Activated naive CD4-positive, alpha-beta T cell (primary cell): ENCODE data around the gene ARHGEF2.

ENCODE experiments used
- DNase-seq, 4 experiments: peaks; one replicate each; lab custom pipeline; 2025; lab: John Stamatoyannopoulos, UW

Gene ARHGEF2

DNA sequence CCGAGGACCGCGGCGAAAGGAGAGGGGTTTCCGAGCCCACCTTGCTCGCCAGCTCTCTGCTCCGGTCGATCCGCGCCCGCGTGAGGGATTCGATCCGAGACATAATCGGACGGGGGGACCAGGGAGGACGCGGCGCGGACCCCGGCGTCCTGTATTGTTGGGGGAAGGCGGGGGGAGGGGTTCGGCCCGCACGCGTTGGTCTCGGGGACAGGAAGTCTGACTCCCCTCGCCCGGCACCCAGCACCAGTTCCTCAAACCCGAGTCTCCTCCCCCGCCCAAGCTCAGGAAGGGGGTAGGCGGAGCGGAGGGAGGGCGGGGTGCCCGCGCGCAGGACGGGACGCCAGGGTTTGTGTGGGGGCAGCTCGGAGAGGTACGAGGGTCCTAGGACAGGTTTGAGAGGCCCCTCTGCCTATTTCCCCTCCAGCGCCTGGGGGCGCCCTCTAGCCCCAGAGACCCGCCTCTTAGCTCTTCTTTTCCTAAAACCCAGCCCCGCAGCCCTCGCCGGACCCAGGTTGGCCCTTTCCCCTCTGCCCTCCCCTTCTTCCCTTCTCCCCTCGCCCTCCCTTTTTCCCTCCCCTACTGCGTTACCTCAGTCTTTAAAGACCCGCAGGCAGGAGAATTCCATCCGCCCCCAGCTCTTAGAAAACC lies at the start of gene ARHGEF2:
TSS of gene ARHGEF2 (minus strand) at position 223 of the 648 bp plus-strand sequence. CDS start at position 103, 120 bp downstream.
- DNase-seq = peak in 3 of 4 experiments; percentile 32 to 70 (median 55)

DNA sequence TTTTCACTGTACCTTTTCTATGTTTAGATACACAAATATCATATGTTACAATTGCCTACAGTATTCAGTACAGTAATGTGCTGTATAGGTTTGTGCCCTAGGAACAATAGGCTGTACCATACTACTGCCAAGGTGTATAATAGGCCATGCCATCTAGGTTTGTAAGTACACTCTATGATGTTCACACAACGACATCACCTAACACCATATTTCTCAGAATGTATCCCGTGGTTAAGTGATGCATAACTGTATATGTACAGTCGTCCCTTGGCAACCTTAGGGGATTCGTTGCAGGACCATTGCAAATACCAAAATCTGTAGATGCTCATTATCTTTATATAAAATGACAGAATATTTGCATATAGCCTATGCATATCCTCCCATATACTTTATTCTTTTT lies 48.2 kb upstream of the ARHGEF2 start:
- DNase-seq = no peak

DNA sequence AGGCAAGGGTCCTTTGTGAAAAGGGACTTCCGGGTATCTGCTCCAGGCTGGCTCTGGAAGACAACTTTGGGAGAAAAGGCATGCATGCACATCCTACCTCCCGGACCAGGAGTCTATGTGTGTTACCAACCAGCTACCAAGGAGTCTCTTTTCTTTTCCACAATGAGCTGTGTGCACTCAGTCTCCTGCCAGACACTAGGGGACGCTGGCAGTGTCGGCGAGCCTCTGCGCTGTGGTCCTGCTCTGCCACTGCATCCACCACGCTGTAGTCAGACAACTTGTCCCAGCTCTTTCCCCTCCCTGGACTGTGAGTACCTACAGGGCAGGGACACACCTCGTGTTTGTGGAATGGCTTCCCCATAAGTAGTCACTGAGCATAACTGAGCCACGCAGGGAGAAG lies 47.5 kb upstream of the ARHGEF2 start:
- DNase-seq = no peak

DNA sequence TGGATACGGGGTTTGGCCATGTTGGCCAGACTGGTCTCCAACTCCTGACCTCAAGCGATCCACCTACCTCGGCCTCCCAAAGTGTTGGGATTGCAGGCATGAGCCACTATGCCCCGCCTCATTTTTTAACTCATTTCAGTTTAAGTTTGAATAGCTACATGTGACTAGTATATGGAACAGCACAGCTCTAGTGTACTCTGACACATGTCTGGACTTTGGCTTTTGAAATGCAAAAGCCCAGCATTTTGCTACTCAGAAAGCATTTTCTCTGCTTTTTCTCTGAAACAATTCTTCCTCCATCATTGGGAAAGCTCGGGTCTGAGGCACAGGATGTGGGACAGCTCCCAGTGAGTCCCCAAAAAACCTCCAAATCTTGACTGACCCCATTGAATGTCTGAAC lies 46.5 kb upstream of the ARHGEF2 start:
- DNase-seq = no peak

DNA sequence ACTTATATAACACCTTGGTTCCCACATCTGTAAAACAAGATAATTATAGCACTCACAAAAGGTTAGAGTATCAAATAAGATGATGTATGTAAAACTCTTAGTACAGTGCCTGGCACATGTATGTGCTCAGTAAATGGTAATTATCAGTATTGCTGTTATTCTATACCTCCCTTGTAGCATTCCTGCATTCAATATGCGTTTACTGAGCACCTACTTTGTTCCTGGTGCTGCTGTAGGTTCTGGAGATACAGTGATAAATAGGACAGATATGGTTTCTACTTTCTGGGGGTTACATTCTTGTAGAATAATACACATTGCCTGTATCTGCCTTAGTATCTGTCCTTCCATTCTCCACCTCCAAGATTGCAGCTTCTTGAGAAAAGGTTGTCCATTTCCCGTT lies 43.6 kb upstream of the ARHGEF2 start:
- no peak for DNase-seq

DNA sequence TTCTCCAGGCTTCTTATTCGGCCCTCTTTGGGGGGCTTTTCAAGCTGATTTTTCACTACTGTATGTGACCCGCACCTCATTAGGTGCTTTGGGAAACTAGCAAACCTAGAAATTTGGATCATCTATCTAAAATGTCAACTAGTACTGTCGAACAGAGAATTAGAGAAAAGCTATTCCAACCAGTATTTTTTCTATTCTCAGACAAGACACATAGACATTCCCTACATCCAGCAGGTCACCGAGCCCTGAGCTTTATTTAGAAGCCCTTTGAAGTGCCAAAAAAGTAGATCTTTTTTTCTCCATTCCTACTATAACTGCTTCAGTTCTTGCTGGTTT lies 42.7 kb upstream of the ARHGEF2 start:
- no peak for DNase-seq

DNA sequence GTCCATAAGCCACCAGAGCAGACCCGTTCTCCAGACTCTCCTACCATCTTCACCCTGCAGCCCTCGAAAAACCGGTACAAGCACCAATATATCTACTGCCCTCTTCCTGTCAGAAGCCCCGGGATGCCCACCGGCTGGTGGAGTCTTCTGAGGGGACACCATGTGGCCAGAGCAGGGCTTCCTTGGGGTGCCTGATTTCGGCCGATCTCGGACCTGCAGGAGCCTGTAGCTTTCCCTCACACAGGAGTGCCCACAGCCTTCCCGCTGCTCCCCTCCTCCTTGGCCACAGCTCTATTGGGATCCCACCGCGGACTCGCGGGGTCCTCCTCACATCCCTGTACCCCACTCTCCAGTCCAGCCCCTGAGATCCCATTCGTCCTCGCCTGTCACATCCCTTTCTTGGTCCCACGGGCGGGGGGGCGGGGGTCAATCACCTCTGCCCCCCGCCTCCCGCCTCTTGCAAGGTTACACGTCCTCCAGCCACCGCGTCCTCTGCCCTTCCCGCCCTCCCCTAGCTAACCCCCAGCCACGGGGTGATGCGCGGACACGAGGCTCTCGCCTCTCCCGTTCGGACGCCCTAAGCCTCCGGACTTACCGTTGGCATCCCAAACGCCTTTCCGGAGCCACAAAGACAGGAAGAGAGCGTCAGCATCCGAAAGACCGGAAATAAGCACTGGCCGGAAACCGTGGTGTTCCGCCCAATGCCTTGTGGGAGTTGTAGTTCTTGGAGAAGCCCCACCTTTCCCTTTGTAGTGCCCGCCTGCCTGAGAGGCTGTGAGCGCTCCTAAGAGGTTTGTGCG lies 42.1 kb upstream of the ARHGEF2 start, which contains the start of gene SSR2:
TSS of gene SSR2 (minus strand) at position 659 of the 800 bp plus-strand sequence. CDS start 784 bp downstream, outside the sequence.
- peak; percentile 35 to 69 (median 52) for DNase-seq

DNA sequence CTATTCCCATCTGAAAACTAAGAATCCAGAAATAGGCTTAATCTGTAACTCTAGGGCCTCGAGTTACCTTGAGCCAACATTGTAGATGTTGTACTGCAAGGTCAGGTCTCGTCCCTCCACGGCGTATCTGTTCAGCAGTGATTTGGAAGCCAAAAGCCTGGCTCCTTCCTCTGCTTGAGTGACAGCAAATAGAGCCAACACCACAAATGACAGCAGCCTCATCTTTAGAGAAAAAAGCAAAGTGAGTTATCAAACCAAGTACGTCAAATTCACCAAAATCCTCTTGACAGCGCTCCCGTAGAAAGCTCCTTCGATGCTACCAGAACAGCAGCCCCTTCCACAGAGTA lies 41.6 kb upstream of the ARHGEF2 start:
- no peak for DNase-seq

DNA sequence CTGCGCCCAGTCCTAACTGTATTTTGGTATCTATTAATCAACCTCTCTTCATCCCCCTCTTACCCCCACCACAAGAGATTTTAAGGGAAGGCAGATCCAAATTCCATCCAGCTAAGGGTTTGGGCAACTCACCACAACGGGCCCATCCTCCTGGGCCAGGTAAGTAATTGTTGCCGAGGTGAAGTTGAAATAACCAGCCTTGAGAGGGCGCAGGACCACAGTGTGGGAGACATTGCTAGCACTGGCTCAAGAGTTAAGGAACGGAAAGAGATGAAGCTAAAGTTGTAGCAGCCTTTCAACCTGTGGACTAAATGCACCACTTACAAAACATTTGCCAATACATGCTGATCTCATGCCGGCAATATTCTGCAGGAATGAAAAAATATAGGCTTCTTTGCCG lies 36.5 kb upstream of the ARHGEF2 start:
- DNase-seq = no peak

DNA sequence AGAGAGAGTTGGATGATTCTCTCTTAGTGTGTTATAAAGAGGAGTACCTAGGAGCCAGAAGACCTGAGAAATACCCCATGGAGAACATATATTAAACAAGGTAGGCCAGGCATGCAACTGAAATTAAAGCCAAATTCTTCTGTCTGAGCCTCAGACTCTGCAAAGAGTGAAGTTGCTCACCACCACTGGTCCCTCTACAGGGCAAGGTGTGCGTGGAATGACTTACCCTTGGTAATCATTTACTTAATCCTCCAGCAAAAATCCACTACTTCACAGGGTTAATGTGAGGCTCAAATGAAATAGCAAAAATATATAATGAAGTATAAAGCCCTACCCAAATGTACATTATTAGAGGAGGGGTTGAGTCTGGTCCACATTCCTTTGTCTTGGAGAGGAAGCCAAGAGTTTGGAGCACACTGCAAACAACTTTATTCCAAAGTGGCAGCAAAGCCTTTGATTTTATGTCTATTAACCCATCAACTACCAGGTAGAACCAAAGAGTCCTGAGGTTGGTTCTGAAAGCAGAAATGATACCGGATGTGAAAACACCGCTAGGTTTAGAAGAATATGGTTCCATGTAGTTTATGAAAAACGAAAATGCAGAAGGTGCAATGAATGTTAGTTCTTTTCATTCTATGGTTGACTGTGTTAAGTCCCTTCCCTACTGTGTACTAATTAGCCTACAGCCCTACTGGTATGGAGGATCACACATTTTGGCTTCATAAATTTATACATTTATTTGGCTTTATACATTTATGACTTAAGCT lies 33.9 kb upstream of the ARHGEF2 start:
- DNase-seq = no peak

DNA sequence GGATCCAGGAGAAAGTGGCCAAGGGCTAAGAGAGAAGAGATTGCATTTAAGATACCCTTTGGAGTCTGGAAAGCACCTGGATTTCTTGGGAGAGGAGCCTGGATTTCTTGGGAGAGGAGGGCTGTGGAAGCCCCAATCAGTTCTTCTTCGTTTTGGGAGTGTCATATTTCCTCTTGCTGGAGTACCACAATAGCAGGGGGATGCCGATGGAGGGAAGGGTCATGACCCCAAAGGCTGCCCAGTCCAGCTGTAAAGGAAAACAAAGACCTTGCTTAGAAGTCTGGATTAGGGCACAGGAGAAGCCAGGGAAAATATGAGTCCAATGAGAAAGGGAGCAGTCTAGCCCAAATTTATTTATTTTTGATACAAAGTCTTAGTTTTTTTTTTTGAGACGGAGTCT lies 31.1 kb upstream of the ARHGEF2 start:
- no peak for DNase-seq

DNA sequence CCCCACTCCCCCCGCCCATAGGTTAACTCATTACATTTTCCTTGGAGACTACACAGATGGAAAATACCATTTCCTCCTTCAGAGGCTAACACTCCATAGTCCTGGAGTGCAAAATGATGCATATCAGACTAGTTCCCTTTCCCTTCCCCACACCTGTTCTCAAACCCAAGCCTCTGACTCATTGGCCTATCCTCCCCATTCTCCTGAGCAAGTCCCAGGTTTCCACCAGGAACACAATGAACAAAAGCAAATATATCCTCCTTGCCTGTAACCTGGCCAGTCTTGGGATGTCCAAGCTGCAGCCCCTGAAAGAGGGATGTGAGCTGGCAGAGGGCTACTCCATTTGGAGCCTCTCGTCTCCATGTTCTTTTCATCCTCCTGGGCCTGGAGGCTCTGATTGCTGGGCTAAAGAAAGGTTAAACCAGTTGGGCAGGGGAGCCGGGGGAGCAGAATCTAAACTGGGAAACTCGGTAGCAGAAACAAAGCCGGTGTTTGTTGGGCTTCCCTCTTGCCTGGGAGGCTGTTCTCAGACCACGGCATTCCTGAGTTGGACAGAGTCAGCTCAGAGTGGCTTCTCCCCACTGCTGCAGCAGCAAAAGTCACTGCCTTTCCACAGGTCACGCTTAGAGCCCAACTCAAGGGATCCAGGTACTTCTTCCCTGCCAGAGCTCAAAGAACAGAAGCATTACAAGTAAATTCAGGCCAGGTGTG lies 28.5 kb upstream of the ARHGEF2 start:
- DNase-seq = no peak

DNA sequence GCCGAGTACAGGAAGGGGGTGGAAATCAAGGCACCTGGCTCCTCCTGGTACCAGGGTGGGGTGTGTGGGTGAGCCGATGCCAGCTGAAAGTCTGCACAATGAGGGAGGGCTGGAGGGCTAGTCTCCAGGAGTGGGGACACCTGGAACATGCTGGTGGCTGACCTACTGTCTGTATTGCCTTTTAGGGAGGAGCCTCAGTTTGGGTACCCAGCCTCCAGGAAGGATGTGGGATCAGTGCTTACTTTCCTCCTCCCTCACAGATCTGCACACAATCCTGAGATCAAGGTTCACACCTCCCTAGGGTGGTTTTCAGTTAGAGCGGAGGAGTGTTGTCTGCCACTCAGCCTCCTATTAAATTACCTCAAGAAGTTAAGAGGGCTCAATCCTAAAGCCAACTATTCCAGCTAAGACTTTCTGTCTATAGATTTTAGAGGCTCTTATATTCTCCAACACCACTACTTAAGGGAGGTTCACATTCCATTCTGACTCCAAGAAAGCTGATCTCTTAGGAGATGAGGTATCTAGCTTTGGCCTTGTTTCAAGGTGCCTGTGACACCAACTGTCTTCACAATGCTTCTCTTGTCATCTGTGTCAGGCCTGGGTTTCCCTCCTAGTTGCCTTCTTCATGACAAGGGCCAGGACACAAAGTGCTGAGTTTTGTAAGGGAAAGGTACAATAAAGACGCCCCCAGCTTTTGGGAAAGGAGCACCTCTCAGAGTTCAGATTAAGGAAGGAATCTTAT lies 26.7 kb upstream of the ARHGEF2 start:
- DNase-seq = no peak

DNA sequence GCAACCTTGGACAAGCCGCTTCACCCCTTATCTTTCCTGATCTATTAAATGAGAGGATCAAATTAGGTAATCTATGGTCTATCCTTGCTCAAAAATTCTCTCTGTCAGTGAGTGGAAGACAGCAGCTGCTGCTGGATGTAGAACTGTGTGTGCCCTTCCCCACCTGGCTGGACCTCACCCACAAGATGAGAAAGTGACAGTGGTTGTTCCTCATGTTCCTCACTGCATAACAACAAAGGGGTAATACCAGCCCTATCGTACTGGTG lies 25.5 kb upstream of the ARHGEF2 start:
- no peak for DNase-seq

DNA sequence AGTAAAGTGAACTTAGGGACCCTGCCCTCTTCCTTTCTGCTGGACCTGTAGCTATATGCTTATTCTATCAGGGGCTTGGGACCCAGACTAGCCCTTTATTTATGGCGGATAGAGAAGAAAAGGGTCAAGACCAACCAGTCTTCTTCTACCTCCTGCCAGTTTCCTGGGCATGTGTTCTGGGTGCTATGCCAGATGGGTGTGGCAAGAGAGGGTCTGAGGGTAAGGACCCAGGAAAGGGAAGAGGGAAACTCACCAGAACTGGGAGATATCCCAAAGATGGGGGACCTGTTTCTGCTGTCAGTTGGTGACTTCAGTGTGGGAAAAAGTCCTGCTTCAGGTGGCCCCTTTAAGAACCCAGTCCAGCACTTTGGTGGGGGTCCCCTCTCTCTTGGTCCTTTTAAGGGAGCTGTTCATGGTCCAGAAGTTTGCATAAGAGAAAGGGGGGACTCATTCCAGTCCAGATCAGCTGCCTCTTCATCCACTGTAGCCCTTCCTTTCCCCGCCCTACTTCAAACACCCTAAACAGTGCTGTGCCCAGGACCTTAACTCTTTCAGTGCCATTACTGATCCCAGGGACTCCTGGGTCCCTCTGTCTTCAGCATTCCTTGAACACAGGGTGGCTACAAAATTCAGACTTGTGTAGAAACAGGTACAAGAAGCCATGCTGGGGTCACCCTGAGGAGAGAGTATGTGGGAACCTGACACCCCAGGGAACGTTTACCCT lies 24.0 kb upstream of the ARHGEF2 start:
- no peak for DNase-seq

DNA sequence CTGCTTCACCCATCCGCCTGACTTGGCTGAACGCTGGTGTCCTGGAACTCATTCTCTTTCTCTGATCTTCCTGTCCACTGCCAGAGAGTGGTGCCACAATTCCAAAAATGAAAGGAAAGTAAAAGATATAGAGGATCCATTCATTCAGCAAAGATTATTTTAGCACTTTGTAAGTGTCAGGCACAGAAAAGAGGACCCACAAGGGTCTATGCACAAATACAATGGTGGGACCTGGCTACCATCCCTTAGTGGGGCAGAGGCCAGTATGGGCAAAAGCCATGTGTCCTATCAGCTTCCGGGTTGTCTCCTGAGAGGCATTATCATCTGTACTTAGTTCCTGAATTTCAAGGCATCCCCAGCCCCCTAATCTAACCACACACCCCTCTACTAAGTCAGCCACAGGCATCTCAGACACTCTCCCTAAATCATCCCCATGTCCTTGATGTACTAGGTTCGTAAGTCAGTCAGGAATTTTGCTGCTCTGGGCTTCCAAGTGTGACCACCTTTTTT lies 23.4 kb upstream of the ARHGEF2 start:
- DNase-seq = no peak

DNA sequence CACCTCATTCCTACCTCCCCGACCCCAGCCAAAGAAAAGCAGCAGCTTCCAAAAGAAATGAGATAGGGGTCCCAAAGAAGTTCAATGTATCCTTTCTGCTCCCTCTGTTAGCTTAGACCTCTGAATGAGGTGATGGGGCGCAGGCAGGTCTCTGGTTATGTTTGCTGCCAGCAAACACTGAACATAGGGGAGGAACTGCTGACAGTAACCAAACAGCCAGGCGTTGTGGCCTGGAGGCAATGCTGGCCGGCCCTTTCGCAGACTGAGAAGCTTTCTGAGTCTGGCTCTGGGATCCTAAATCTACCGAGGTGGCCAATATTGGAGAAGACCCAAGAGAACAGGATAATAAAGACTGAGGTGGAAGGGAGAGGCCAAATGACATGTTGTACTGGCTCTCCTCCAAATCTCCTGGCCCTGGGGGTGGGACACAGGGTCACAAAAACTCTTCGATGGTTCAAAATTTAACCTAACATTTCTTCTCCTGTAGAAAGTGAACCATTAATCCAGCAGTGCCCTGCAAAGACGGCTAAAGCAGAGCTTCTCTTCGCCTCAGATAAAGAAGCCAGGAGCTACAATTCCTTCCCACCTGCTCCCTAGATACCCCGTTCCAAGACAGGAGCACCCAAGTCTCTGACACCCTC lies 22.8 kb upstream of the ARHGEF2 start:
- no peak for DNase-seq

DNA sequence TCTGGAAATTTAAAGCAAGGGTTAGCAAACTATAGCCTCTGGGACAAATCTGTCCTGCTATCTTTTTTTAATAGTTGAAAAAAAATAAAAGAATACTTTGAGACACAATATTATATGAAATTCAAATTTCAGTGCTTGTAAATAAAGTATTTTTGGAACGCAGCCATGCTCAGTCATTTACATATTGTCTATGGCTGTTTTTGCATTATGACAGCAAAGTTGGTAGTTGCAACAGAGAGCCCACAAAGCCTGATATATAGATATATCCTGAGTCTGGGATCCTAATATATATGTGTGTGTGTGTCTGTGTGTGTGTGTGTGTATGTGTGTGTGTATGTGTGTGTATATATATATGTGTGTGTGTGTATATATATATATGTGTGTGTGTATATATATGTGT lies 21.6 kb upstream of the ARHGEF2 start:
- DNase-seq = no peak

DNA sequence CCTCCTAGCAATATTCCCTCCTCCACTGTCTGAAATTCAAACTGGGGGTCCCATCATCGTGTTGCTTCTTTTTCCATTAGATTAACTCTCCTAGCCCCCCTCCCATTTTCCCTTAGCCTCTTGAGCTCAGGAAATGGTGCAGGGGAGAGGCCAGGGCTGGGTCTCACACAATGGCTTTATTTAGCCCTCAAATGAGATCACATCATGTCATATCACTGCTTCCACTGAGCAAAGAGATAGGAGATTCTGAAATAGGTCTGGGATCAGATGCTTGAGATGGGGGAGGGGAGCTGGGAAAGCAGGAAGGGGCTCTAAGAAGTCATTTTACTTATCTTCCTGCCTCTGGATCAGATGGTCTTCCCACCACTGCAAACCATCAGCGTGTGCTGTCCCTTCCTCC lies 17.8 kb upstream of the ARHGEF2 start:
- no peak for DNase-seq

DNA sequence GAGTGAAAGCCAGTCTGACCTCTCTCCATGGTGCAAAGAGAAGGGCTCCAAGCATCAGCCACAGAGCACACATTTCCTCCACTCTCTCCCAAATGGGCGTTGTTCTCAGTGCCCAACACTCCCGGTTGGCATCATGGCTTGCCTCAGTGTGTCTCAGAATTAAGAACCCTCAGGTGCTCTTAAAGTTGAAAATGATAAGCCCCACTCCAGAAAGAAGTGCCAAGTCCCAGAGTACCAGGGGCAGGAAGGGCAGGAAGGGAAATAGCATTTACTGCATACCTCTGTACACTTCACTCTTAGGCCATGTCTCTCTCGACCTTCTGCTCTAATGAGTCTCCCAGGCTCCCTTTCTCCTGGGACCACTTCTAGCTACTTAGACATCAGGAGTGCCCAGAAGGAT lies 15.2 kb upstream of the ARHGEF2 start:
- no peak for DNase-seq
